ENCODE results near the gene CRLF2.

GRCh38 chrX:1165535-1166196 is 46.8 kb downstream of the CRLF2 start:
- TF ChIP-seq CTCF (IDR thresholded peaks at IDR 0.05) (no peak), POLR2AphosphoS5 (IDR thresholded peaks at IDR 0.05) (no peak), POLR2A (IDR thresholded peaks at IDR 0.05) (no peak), EP300 (IDR thresholded peaks at IDR 0.05) (no peak)
